HepG2 (cell line): ENCODE results near the gene STAP1. TPM values are rescaled to one million over a fixed set of nuclear protein-coding genes. Genes with fewer than 3 reads are reported as not detected.

ENCODE experiments used
- ARNT2 ChIP-seq: sonication (generic); formaldehyde crosslinking; IDR thresholded peaks from 2 replicates; pipeline ENCODE4 v1.8.0; 2022; ENCODE audit warnings: mild to moderate bottlenecking, low read depth, missing genetic modification reagents, moderate library complexity
- ATF7 ChIP-seq, 2 experiments: fragments of 450-650 bp in 1 of 2; sonication (generic) in 1 of 2; formaldehyde crosslinking in 1 of 2; IDR thresholded peaks; 2 replicates each; pipeline versions ENCODE4 v1.4.0 to v1.6.1; 2016 to 2020; ENCODE audit warnings: antibody characterized with exemption in 1 of 2, mild to moderate bottlenecking in 1 of 2, missing genetic modification reagents in 1 of 2
- FOSL1 ChIP-seq: sonication (generic); formaldehyde crosslinking; IDR thresholded peaks from 2 replicates; pipeline ENCODE4 v1.9.0; 2021; ENCODE audit warnings: missing genetic modification reagents, borderline replicate concordance
- GATAD1 ChIP-seq: IDR thresholded peaks from 2 replicates; pipeline ENCODE4 v1.6.1; 2016; ENCODE audit warnings: missing genetic modification reagents, missing compliant biosample characterization
- GZF1 ChIP-seq: sonication (generic); formaldehyde crosslinking; IDR thresholded peaks from 2 replicates; pipeline ENCODE4 v1.5.1; 2020; ENCODE audit warnings: mild to moderate bottlenecking, missing genetic modification reagents
- MTA3 ChIP-seq: sonication (generic); formaldehyde crosslinking; IDR thresholded peaks from 2 replicates; pipeline ENCODE4 v1.4.0; 2020; ENCODE audit warnings: missing genetic modification reagents
- PTBP1 ChIP-seq: fragments of 200-400 bp; formaldehyde crosslinking; IDR thresholded peaks from 2 replicates; pipeline ENCODE4 v1.6.1; 2018; ENCODE audit warnings: low read length, low read depth; ENCODE audit not compliant: poor library complexity, severe bottlenecking
- RFX1 ChIP-seq: fragments of 450-650 bp; IDR thresholded peaks from 2 replicates; pipeline ENCODE4 v1.6.1; 2017
- RNF2 ChIP-seq: fragments of 450-650 bp; conservative IDR thresholded peaks from 2 replicates; pipeline ENCODE4 v1.6.1; 2016; ENCODE audit warnings: low read depth
- SIX1 ChIP-seq: sonication (generic); formaldehyde crosslinking; IDR thresholded peaks from 2 replicates; pipeline ENCODE4 v1.4.0; 2020; ENCODE audit warnings: missing genetic modification reagents, borderline replicate concordance
- SSRP1 ChIP-seq: IDR thresholded peaks from 2 replicates; pipeline ENCODE4 v1.6.1; 2016; ENCODE audit warnings: control low read depth
- STAT5B ChIP-seq: sonication (generic); formaldehyde crosslinking; IDR thresholded peaks from 2 replicates; pipeline ENCODE4 v1.4.0; 2020; ENCODE audit warnings: missing genetic modification reagents
- TEAD3 ChIP-seq: optimal IDR thresholded peaks from 2 replicates; pipeline ENCODE3; 2016; ENCODE audit warnings: borderline replicate concordance
- THAP11 ChIP-seq: IDR thresholded peaks from 2 replicates; pipeline ENCODE4 v1.6.1; 2016; ENCODE audit warnings: missing biosample characterization, missing genetic modification reagents
- ZNF121 ChIP-seq: sonication (generic); formaldehyde crosslinking; IDR thresholded peaks from 2 replicates; pipeline ENCODE4 v1.5.0; 2020; ENCODE audit warnings: mild to moderate bottlenecking, missing genetic modification reagents
- ZNF543 ChIP-seq: sonication (generic); formaldehyde crosslinking; IDR thresholded peaks from 2 replicates; pipeline ENCODE4 v1.4.0; 2020; ENCODE audit warnings: mild to moderate bottlenecking, missing genetic modification reagents
- ZNF850 ChIP-seq: sonication (generic); formaldehyde crosslinking; conservative IDR thresholded peaks from 2 replicates; pipeline ENCODE4 v1.9.0; 2021; ENCODE audit warnings: mild to moderate bottlenecking, missing genetic modification reagents
- ZNF891 ChIP-seq: sonication (generic); formaldehyde crosslinking; IDR thresholded peaks from 2 replicates; pipeline ENCODE4 v1.5.0; 2020; ENCODE audit warnings: mild to moderate bottlenecking, missing genetic modification reagents
- ZZZ3 ChIP-seq: sonication (generic); formaldehyde crosslinking; IDR thresholded peaks from 2 replicates; pipeline ENCODE4 v1.4.0; 2020; ENCODE audit warnings: missing genetic modification reagents, mild to moderate bottlenecking, borderline replicate concordance
- polyA plus RNA-seq, 8 experiments: library from polyadenylated mRNA; depleted of rRNA in 3 of 8; stranded (reverse) in 7 of 8; unstranded in 1 of 8; fragments of >200 nt; fragmentation: Illumina TruSeq in 4 of 8; extraction: Trizol in 4 of 8; gene quantifications; 2 replicates each; pipeline versions ENCODE4 v1.2.1 to v1.2.3, GENCODE V29; 2011 to 2016; ENCODE audit warnings: low read depth in 4 of 8, missing spikeins in 1 of 8, mixed read lengths in 1 of 8; ENCODE audit not compliant: insufficient read depth in 1 of 8
- total RNA-seq, 5 experiments: library from RNA; depleted of rRNA; stranded (reverse); fragments of >200 nt; fragmentation: Illumina TruSeq; extraction: Trizol; gene quantifications; 2 replicates each; pipeline ENCODE4 v1.2.3, GENCODE V29; 2016; ENCODE audit warnings: low read depth in 1 of 5
- TF ChIP-seq, protein P1 (sequence below), 2 experiments: fragments of 450-650 bp in 1 of 2; sonication (generic) in 1 of 2; formaldehyde crosslinking; IDR thresholded peaks; 2 replicates each; pipeline versions ENCODE4 v1.5.0 to v1.8.0; 2020 to 2022; ENCODE audit warnings: mild to moderate bottlenecking in 1 of 2, missing genetic modification reagents in 1 of 2
- TF ChIP-seq, protein P2 (sequence below): sonication (generic); formaldehyde crosslinking; IDR thresholded peaks from 2 replicates; pipeline ENCODE4 v1.4.0; 2020; ENCODE audit warnings: missing genetic modification reagents, borderline replicate concordance
- TF ChIP-seq, protein P3 (sequence below): sonication (generic); formaldehyde crosslinking; IDR thresholded peaks from 2 replicates; pipeline ENCODE4 v1.8.1; 2023; ENCODE audit warnings: mild to moderate bottlenecking, missing genetic modification reagents
- TF ChIP-seq, protein P4 (sequence below): sonication (generic); IDR thresholded peaks from 2 replicates; pipeline ENCODE4 v1.6.1; 2016; ENCODE audit warnings: low read depth, borderline replicate concordance

The STAP1 gene
- total and polyA plus RNA-seq, 2 of the 13 experiments (the other 11 are each of a cell fraction or from before 2014, with no cell fraction given), result not detected

DNA sequence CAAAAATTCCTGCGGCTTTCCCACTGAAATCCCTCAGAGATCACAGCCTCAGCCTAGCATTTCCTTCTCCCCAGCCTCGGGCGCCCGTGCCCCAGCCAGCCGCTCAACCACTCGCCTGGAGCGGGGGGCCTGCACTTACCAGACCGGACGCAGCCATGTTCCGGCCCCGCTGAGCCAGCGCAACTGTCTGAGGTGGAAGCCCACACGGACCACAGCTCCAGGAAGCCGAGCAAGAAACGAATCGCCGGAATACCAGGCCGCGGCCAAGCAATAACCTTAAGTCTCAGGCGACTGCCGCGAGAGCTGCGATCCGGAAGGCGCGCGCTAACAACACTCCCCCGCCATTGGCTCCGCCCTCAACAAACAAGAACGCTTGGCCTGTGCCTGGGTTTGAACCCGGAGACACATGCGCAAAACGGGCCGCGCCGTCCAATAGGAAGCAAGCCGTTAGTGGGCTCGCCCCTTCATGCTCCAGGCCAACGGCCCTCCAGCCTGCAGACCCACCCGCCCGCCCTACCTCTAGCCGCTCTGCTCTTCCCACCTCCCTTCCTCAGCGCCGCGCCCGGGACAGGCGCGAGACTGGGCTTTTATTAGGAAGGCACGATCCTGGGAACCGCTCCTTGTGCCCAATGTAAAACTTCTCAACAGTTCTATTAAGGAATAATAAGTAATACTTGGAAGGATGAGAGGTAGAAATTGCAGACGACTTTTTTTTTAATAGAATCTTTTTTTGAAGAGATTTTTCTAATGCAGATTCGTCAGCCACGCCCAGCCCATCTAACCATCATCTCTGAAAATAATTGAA is 13.1 kb upstream of the STAP1 start, which contains the start of gene CENPC (continued):
- TF ChIP-seq, protein P1, sequence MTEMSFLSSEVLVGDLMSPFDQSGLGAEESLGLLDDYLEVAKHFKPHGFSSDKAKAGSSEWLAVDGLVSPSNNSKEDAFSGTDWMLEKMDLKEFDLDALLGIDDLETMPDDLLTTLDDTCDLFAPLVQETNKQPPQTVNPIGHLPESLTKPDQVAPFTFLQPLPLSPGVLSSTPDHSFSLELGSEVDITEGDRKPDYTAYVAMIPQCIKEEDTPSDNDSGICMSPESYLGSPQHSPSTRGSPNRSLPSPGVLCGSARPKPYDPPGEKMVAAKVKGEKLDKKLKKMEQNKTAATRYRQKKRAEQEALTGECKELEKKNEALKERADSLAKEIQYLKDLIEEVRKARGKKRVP (CRISPR knock-in tag; IDR thresholded peaks at IDR 0.05), result peak in 1 of 2 experiments; percentile 23; a peak in 1 of 4 replicates
- TF ChIP-seq FOSL1 (CRISPR knock-in tag) (no peak), SSRP1 (CRISPR knock-in tag) (no peak), SIX1 (CRISPR knock-in tag) (no peak), GZF1 (no peak), TEAD3 (CRISPR knock-in tag) (peak; percentile 81), MTA3 (no peak), RNF2 (no peak; the same call in 1 of the 2 replicates), PTBP1 (no peak), ZZZ3 (CRISPR knock-in tag) (no peak; the same call in 1 of the 2 replicates), RFX1 (no peak), ARNT2 (CRISPR knock-in tag) (peak; percentile 72), ZNF121 (CRISPR knock-in tag) (no peak; the same call in 1 of the 2 replicates), ZNF850 (CRISPR knock-in tag) (no peak), STAT5B (CRISPR knock-in tag) (no peak), ZNF891 (CRISPR knock-in tag) (peak; percentile 82), THAP11 (CRISPR knock-in tag) (peak; percentile 69; the same call in 1 of the 2 replicates), ZNF543 (CRISPR knock-in tag) (0 out of 2 replicates have a peak, but pooled peaks have one; percentile 54), GATAD1 (CRISPR knock-in tag) (peak; percentile 84), ATF7 (IDR thresholded peaks at IDR 0.05) (no peak), ATF7 (CRISPR knock-in tag; IDR thresholded peaks at IDR 0.05) (no peak)
- TF ChIP-seq, protein P2, sequence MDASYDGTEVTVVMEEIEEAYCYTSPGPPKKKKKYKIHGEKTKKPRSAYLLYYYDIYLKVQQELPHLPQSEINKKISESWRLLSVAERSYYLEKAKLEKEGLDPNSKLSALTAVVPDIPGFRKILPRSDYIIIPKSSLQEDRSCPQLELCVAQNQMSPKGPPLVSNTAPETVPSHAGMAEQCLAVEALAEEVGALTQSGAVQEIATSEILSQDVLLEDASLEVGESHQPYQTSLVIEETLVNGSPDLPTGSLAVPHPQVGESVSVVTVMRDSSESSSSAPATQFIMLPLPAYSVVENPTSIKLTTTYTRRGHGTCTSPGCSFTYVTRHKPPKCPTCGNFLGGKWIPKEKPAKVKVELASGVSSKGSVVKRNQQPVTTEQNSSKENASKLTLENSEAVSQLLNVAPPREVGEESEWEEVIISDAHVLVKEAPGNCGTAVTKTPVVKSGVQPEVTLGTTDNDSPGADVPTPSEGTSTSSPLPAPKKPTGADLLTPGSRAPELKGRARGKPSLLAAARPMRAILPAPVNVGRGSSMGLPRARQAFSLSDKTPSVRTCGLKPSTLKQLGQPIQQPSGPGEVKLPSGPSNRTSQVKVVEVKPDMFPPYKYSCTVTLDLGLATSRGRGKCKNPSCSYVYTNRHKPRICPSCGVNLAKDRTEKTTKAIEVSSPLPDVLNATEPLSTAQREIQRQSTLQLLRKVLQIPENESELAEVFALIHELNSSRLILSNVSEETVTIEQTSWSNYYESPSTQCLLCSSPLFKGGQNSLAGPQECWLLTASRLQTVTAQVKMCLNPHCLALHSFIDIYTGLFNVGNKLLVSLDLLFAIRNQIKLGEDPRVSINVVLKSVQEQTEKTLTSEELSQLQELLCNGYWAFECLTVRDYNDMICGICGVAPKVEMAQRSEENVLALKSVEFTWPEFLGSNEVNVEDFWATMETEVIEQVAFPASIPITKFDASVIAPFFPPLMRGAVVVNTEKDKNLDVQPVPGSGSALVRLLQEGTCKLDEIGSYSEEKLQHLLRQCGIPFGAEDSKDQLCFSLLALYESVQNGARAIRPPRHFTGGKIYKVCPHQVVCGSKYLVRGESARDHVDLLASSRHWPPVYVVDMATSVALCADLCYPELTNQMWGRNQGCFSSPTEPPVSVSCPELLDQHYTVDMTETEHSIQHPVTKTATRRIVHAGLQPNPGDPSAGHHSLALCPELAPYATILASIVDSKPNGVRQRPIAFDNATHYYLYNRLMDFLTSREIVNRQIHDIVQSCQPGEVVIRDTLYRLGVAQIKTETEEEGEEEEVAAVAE (CRISPR knock-in tag), result no peak
- TF ChIP-seq, protein P3, sequence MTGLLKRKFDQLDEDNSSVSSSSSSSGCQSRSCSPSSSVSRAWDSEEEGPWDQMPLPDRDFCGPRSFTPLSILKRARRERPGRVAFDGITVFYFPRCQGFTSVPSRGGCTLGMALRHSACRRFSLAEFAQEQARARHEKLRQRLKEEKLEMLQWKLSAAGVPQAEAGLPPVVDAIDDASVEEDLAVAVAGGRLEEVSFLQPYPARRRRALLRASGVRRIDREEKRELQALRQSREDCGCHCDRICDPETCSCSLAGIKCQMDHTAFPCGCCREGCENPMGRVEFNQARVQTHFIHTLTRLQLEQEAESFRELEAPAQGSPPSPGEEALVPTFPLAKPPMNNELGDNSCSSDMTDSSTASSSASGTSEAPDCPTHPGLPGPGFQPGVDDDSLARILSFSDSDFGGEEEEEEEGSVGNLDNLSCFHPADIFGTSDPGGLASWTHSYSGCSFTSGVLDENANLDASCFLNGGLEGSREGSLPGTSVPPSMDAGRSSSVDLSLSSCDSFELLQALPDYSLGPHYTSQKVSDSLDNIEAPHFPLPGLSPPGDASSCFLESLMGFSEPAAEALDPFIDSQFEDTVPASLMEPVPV (CRISPR knock-in tag), result peak; percentile 41; the same call in 1 of the 2 replicates
- TF ChIP-seq, protein P4, sequence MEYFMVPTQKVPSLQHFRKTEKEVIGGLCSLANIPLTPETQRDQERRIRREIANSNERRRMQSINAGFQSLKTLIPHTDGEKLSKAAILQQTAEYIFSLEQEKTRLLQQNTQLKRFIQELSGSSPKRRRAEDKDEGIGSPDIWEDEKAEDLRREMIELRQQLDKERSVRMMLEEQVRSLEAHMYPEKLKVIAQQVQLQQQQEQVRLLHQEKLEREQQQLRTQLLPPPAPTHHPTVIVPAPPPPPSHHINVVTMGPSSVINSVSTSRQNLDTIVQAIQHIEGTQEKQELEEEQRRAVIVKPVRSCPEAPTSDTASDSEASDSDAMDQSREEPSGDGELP, result no peak
